NCI-H1930 (cell line): ENCODE measurements around the gene PFN4.
"Not testable (repeated sequence)": the region's sequence is repeated elsewhere in the genome, so short reads cannot be mapped to it uniquely, and the experiment has no call there.

Source experiments
- DNase-seq, 2 experiments: peaks; one replicate each; lab custom pipeline; 2025; lab: John Stamatoyannopoulos, UW

Gene PFN4, protein sequence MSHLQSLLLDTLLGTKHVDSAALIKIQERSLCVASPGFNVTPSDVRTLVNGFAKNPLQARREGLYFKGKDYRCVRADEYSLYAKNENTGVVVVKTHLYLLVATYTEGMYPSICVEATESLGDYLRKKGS

DNA sequence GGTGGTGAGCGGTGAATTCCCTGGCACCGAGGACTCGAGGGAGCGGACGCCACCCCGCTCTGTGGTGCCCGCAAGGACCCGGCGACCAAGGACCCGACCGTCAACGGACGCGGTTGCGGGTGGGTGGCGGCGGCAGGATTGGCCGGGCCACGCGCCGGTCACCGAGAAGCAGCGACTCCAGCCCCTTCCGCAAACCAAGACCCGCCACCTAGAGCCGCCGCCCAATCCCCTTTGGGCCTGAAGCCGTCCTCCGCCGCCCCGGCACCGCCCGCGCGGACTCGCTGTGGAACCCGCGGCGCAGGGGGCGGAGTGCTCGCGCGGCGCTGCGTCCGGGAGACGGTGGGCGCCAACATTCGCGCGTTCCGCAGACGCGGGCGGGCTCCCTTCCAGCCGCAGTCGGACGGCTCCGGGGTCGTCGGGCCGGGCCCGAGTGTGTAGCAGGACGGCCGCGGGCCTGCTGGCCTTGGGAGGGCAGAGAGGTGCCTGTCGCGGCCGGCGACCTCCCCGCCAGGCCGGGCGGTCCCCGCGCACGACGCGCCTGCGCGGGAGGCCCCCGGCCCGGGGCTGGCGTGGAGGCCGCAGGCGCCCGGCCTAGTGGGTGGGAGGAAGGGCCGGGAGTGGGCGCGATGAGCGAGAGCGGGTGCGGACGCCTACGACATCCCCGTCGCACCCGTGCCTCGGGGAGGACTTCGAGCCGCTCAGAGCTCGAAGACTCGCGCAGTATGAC lies at the start of gene PFN4, which contains the start of gene FAM228B:
PFN4 (minus strand) TSS at position 140 of the 727 bp plus-strand sequence. CDS start 799 bp downstream, outside the sequence.
FAM228B (plus strand) TSS at position 275 of the 727 bp plus-strand sequence. CDS start 893 bp downstream, outside the sequence.
- peak; percentile 71 to 77 for DNase-seq

DNA sequence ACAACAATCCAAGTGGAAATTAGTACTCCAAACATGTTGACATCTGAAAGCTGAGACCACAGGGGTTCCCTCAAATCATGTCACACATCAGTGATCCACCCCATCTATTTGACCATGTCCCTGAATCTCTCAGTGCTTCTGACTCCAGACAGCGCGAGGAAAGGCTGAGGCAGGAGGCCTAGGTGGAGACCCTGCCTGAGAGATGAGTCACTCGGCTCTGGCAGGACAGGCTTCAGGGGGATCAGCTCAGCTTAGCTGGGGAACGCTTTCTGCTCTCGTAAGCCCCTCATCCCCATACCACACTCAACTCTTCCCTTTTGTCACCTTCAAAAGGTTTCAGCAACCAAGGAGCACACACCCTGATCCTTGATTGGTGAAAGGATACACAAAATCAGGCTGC lies 45.9 kb upstream of the PFN4 start:
- DNase-seq: no peak

DNA sequence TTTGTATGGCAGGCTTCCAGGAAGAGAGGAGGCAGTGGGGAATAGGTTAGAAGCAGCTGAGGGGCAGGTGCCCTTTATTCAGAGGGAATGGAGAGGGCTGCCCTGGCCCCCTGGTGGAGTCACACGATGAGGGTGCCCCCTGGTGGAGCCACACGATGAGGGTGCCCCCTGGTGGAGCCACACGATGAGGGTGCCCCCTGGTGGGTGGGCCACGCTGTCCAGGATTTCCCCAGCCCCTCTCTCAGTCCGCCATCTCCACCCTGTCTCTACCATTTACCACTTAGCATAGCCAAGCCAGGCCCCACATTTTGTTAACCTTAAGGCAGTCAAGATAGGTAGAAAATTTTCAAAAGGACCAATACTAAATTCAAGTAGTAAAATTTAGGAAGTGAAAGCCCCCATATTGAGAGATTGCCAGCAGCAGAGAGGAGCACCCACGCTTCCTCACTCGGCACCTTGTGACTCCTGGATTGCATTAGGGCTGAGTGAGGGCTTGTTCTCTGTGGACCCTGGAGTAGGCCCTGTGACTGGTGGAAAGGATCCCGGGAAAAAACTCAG lies 41.4 kb upstream of the PFN4 start:
- peak in 1 of 2 experiments; percentile 15 for DNase-seq

DNA sequence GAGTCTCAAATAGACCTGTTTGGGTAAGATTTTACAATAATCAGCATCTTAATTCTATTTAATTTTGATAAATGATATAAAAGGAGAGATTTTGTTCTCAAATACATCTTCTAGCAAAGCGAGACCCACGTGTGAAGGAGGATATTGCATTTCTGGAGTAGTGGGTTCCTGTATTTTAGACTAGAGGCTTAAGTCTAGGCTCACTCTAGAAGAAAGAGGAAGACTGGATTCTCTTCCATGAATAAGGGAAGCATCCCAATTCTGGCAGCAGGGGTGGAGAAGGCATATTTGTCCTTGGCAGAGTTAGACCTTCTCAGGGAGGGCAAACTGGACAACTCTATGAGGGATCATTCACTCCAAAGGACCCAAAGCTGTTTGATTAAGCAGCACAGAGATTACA lies 40.5 kb upstream of the PFN4 start:
- DNase-seq: no peak

DNA sequence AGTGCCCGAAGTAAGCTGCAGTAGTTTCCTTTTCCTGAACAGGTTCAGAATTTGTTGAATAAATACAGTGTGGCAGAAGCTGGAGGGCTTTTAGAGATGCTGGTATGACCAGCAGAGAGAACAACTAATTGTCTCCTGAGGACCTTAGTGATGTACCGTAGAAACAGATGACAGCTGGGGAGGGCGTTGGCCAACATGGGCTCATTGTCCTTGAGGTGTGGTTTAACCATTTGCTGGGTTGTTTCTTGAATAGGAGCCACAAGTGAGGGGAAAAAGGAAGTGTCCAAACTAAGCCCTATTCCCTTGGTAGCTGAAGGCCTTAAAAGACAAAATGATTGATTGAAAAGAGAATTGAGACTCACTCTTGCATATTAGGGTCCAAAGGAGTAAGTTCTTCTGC lies 40.1 kb upstream of the PFN4 start:
- no peak for DNase-seq

DNA sequence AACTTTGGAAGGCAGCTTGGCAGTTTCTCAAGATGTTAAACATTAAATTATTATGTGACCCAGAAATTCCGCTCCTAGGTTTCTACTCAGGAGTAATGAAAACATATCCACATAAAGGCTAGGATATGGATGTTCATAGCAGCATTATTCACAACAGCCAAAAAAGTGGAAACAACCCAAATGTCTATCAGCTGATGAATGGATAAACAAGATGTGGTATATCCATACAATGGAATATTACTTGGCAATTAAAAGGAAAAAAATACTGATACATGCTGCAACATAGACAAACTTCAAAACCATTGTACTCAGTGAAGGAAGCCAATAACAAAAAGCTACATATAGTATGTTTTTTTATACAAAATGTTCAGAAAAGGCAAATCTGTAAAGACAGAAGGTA lies 39.4 kb upstream of the PFN4 start:
- no peak for DNase-seq

DNA sequence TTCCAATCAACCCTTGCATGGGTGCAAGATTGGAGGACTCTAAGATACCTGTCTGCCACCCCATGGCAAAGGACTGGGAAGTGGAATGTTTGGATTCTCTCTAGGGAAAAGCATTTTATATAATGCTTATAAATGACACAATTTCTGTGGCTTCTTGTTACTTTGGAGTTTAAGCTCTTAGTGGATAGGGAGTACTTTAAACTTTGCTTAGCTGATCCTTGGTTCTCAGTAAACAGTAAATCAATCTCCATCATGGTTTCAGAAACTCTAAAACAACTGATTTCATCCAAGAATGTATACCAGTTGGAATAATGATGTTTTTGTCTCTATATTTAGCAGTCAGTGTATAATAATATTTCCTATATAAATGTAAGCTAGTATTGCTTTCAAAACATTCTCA lies 37.6 kb upstream of the PFN4 start:
- no peak for DNase-seq

DNA sequence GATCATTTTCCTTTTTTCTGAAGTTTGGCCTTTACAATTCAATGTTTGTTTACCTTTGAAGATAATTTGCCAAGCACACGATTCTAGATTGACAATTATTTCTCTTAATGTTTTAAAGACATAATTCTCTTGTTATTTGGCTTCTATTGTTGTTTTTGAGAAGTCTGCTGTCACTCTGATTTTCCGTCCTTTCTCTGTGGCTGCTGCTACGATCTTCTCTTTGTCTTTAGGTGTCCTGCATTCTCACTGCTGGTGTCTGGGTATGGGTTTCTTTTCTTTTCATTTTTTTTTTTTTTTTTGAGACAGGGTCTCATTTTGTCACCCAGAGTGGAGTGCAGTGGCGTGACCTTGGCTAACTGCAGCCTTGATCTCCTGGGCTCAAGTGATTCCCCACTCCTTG lies 36.6 kb upstream of the PFN4 start:
- DNase-seq: no peak

DNA sequence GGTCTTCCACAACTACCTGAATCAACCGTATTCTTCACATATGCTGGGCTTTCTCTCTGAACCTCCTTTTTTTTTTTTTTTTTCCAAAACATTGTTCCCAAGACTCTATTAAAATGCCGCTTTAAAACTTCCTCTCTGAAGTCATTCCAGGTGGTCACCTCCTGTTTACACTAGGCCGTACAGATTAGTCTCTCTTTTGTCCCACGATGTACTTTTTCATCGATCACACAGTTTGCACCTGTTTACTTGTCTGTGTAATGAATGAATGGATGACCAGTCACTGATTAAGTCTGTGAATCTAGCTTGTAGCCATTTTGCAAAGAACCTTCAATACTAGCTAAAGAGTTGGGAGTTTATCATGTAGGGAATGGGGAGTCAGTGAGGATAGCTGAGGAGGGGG lies 35.0 kb upstream of the PFN4 start:
- no peak for DNase-seq

DNA sequence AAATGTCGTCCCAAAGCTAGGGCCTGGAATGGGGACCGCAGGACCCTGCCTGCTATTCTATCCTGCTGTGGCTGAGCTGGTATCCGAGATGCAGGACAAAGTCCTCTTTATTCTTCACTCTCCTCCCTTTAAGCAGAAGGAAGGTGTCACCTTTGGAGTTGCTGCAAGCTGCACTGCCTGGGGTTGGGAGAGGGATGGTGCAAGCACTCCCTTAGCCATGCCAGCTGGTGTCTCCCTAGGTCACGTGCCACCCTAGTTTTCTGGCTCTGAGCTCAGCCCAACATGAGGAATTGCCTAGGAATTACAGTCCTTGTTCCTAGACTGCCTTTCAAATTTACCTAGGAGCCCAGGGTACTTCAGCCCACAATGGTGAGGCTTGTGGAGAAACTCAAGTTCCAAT lies 30.3 kb upstream of the PFN4 start:
- no peak for DNase-seq

DNA sequence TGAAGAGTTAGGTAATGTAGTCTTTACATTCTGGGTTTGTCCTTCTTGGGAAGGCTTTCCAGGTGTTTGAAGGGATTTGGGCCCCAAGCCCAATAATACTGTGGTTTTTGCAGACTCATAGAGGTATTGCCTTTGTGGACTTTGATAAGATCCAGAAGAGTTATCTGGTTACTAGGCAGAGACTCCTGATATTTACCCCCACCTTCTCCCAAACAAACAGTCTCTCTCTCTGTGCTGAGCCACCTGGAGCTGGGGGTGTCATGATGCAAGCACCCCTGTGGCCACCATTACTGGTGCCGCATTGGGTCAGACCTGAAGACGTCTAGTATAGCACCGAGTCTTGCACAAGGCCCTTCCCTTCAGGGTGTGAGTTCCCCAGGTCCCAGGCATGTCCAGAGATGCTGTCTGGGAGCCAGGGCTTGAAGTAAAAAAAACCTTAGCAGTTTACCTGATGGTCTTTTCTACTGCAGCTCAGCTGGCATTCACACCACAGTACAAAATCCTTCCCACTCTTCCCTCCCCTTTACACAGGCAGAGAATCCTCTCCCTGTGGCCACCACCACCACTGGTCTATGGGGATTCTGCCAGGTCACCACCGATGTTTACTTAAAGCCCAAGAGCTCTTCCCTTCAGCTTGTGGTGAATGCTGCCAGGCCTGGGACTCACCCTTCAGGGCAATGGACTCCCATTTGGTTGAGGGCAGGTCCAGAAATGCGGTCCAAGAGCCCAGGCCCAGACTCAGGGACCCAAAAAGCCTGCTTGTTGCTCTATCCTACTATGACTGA lies 29.5 kb upstream of the PFN4 start:
- DNase-seq: no peak

DNA sequence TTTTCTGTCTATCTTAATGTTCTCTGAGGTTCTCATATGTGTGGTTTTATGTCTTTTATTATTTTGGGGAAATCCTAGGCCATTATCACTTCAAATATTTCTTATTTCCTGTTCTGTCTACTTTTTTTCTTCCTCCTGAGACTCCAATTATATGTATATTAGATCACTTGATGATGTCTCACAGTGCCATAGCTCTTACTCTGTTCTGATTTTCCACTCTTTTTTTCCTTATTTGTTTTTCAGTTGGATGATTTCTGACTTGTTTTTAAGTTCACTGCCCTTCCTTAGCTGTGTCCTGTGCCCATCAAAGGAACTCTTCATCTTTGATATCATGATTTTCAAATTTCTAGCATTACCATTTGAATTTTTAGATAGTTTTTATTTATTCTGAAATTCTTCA lies 24.2 kb upstream of the PFN4 start:
- DNase-seq: no peak

DNA sequence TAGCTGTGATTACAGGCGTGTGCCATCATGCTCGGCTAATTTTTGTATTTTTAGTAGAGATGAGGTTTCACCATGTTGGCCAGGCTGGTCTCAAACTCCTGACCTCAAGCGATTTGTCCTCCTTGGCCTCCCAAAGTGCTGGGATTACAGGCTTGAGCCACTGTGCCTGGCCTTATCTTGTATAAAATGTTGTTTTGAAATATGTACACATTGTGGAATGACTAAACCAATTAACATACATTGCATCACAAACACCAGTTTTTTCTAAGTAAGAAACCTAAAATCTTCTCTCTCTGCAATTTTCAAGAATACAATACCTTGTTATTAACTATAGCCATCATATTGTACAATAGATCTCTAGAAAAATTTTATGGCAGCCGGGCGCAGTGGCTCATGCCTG lies 17.2 kb upstream of the PFN4 start:
- DNase-seq: not testable (repeated sequence)

DNA sequence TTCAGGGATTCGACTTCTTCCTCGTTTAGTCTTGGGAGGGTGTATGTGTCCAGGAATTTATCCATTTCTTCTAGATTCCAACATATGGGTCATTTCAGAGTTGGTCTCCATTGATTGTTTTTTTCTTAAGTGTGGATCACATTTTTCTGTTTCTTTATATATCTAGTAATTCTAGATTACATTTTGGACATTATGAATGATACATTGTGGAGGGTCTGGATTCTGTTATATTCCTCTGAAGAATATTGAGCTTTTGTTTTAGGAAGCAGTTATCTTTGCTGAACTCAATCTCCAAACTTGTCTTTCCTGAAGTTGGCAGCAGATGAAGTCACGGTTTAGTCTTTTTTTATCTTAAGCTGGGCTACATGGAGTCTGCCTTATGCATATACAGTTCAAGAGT lies 9.4 kb upstream of the PFN4 start:
- no peak for DNase-seq

DNA sequence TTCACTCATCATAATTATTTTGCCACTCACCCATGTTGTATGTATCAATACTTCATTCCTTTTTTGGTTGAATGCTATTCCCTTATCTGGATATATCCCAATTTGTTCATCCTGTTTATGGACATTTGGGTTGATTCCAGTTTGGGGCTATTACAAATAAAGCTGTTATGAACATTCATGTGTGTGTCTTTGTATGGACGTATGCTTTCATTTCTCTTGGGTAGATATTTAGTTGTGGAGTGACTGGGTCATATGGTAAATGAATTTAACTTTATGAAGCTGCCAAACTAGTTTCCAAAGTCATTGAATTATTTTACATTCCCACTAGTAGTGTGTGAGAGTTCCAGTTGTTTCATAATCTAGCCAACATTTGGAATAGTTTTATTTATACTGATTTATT lies 2.8 kb upstream of the PFN4 start:
- no peak for DNase-seq

DNA sequence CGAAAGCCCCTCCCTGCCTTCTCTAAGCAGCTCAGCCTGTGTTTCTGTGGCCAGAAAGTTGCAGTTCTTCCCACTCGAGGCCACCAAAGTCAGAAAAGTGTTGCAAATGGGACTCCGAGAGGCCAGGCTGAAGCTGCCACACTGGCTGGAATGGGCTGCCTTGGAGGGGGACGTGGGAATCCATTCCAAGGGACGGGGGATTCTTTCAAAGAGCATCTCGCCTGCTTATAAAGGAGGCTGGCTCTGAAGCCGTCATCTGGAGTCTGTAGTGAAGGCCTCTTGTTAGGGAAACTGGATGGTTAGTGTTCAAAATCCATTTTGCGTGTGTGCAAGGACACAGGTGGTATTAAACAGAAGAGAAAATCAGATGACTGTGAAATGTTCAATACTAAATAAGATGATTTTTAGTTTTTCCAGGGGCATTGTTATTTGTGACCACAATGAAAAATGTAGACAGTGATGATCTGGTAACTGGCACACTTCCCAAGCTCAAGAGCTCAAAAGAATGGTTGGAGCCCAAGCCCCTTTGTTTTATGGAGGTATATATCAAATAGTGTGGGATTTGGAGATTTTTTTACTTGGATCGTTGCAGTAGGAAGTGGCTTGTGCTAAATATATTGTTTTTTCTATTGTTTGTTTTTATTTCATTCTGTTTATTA lies 917 bp upstream of the PFN4 start:
- no peak for DNase-seq

DNA sequence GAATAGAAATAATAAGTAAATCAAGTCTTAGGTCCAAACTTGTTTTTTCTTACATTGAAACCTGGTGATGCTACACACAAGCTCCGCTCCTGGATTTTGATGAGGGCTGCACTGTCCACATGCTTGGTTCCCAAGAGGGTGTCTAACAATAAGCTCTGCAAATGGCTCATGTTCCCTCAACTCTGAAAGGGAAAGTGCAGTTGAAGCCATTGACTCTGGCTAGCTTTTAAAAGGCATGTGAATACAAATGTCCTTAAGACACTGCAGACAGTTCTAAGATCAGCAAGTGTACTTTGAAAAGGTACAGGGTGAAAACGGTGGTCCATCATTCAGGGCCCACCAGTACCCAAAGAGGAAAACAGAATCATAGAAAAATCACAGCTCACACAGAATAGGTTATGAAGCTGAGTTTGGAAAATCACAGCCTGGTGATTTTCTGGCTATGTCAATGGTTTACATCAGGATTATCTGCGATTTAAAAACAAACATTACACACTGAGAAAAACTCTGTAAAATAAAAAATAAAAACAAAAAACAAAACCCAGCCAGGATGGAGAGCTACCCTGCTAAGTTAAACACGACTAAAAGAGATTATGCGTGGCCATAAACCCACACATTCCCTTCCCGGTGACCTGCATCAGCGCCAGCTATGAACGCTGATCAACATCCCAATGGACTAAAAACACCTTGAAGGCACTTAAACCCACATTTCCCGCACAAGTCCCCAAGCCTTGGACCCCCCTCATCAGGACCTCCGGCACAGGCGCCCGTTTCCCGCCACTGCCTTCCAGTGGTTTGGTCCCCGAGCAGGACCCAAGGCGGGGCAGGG lies 554 bp downstream of the PFN4 start:
- DNase-seq: peak in 1 of 2 experiments; percentile 4

DNA sequence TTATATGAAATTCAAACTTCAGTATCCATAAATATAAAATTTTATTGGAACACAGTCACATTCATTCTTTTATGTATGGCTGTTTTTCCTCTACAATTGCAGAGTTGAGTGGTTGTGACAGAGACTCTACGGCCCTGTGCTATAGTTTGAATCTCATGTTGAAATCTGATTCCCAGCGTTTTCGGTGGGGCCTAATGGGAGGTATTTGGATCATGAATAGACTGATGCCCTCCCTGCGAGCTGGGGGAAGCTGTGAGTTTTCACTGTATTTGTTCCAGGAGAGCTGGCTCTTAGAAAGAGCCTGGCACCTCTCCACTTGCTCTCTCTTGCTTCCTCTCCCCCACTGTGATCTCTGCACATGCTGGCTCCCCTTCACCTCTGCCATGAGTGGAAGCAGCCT lies 1.7 kb downstream of the PFN4 start:
- DNase-seq: no peak

DNA sequence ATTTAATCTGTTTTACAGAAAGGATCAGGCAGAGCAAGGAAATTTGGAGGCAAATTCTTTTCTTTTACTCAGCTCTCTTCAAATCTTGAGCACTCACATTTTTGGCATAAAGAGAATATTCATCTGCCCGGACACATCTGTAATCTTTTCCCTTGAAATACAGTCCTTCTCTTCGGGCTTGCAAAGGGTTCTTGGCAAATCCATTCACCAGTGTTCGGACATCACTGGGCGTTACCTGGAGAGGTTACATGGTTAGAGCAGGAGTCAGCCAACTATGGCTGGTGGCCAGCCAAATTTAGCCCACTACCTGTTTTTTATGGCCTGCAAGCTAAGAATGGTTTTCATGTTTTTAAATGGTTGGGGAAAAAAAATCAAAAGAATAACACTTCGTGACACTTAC lies 2.1 kb downstream of the PFN4 start:
- DNase-seq: no peak

DNA sequence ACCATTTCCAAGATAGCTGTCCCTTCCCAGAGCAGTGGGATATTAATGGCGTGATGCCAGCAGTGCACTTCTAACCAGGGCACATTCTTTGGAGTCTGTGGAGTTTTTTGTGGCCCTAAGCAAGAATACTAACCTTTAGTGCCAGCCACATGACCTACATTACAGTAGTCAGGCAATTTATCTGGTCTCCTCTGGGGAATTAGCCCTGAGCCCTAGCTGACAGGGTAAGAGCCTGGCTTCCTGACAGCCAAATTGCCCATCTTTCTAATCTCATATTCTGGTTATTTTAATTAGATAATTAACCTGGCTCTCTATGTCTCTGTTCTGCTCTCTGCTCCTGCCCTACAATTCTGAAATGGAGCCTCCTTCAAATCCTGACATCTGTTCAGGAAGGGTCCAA lies 5.2 kb downstream of the PFN4 start:
- DNase-seq: no peak

DNA sequence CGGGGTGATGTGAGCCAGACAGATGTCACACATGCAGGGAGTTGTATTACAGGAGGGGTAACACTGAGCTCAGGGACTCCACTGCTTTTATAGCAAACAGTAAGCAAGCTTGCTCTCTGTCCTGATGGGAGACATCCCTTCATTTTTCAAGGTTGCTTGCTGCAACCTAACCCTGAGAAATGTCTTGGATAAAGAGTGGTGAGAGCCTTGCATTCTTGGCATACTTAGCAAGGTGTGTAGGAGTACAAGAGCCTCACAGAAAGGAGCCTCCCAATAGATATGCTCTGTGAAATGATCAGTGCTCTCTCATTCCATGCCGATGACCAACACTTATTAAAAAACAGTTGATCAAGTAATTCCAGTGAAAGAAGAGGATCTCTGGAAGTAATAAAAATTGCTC lies 8.1 kb downstream of the PFN4 start:
- DNase-seq: no peak
